ENCODE results near the gene RPL37. TPM values are rescaled to one million over a fixed set of nuclear protein-coding genes. Genes with fewer than 3 reads are reported as not detected.

RPL37 gene
- polyA plus RNA-seq, 1 experiment, result 1,752 TPM

DNA sequence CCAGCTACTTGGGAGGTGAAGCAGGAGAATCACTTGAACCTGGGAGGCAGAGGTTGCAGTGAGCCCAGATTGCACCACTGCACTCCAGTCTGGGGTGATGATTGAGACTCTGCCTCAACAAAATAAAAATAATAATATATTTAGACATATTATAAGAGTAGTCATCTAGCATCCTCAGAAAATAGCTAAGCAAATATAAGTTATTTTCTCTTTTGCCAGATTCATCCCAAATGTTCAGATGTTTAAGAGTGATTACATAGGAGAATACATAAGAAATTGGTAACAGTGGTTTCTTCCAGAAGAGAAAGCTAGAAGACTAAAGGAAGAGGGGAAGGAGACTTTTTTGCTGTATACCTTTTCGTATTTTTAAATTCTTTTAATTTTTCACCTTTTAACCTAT, 56.9 kb downstream of the RPL37 start:
- CTCF ChIA-PET, result no interaction called here
- no peak overlapping the region for H3K4me3 ChIP-seq (ENCODE audit: low read depth, low read length)
- TF ChIP-seq, protein P1, sequence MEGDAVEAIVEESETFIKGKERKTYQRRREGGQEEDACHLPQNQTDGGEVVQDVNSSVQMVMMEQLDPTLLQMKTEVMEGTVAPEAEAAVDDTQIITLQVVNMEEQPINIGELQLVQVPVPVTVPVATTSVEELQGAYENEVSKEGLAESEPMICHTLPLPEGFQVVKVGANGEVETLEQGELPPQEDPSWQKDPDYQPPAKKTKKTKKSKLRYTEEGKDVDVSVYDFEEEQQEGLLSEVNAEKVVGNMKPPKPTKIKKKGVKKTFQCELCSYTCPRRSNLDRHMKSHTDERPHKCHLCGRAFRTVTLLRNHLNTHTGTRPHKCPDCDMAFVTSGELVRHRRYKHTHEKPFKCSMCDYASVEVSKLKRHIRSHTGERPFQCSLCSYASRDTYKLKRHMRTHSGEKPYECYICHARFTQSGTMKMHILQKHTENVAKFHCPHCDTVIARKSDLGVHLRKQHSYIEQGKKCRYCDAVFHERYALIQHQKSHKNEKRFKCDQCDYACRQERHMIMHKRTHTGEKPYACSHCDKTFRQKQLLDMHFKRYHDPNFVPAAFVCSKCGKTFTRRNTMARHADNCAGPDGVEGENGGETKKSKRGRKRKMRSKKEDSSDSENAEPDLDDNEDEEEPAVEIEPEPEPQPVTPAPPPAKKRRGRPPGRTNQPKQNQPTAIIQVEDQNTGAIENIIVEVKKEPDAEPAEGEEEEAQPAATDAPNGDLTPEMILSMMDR (IDR thresholded peaks at IDR 0.05; ENCODE audit: insufficient read depth, low read depth, low read length), result no peak
- no peaks in the 10 kb centered on the region for H3K36me3 ChIP-seq (ENCODE audit: control insufficient read depth, insufficient read depth, low read length)
- POLR2A ChIA-PET, result no interaction called here
- no peaks in the 10 kb centered on the region for H3K27me3 ChIP-seq (ENCODE audit: control insufficient read depth, insufficient read depth, low read length)
- DNase-seq (ENCODE audit: low read depth), result no peak

DNA sequence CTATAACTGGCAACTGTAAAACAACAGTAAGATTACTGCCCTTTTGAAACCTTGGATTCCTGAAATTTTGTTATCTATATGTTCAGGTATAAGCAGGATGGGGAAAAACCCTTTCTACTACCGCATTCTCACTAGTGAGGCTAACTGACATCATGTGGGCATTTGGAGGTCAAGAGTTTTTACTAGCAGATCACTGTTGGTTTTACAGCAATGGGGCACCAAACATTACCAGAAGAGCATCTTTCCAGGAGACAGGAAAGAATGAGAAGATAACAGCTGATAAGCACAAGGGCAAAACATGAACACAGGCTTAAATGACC, 58.4 kb downstream of the RPL37 start:
- Histone ChIP-seq H3K27me3 (ENCODE audit: control insufficient read depth, insufficient read depth, low read length) (no peaks in the 10 kb centered on the region), H3K36me3 (ENCODE audit: control insufficient read depth, insufficient read depth, low read length) (no peaks in the 10 kb centered on the region), H3K4me3 (ENCODE audit: low read depth, low read length) (no peak overlapping the region)
- ChIA-PET POLR2A (no interaction called here), CTCF (no interaction called here)
- DNase-seq (ENCODE audit: low read depth), result no peak
- TF ChIP-seq, protein P1 (IDR thresholded peaks at IDR 0.05; ENCODE audit: insufficient read depth, low read depth, low read length), result no peak

DNA sequence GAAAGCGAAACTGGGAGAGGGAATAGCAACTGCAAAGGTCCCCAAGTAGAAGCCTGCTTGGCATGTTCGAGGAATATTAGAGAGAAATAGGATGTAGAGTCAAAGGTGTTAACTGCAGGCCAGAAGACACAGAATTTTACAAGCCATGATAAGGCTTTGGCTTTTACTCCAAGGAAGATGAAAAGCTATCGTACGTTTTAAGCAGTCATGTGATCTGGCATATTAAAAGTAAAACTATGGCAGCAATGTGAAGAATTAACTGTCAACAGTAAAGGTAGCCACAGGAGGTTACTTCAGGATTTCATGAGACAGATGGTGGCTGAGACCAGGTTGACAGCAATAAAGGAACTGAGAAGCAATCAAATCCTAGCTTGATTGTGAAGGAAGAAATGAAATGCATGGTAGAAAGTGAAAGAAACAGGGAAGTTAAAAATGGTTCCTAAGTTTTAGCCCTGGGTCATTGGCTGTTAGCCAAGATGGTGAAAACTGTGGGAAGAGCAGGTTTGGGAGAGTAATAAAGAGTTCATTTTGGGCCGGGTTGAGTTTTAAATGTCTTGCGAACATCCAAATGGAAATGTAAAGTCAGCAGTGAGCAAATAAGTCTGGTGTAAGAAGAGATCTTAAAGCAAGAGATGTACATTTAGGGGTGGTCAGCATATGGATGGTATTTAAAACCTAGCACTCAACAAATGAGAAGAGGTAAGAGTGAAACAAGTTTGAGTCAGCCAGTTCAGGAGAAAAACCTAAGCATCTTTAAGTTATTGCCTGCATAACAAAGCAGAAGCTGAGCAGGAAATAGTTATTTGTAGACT, 59.0 kb downstream of the RPL37 start:
- Histone ChIP-seq H3K4me3 (ENCODE audit: low read depth, low read length) (no peak overlapping the region), H3K27me3 (ENCODE audit: control insufficient read depth, insufficient read depth, low read length) (no peaks in the 10 kb centered on the region), H3K36me3 (ENCODE audit: control insufficient read depth, insufficient read depth, low read length) (peaks cover 2% of the 10 kb centered on the region)
- TF ChIP-seq, protein P1 (IDR thresholded peaks at IDR 0.05; ENCODE audit: insufficient read depth, low read depth, low read length), result no peak
- POLR2A ChIA-PET, result no interaction called here
- CTCF ChIA-PET, result interaction anchor here (1.2 kb wide), 2 partner anchors 21 to 103 kb away, joined by 3 read pairs; no protein-coding TSS in a partner anchor
- no peak for DNase-seq (ENCODE audit: low read depth)

Small RNAs within 50 kb of the gene (small RNA-seq; reads per million reads assigned to genes)
- gene RF00191 (ENCODE audit: insufficient read length, low read depth, low replicate concordance) (not detected), gene SNORD72 (ENCODE audit: insufficient read length, low read depth, low replicate concordance) (16.6 reads per million, percentile 82 among the genes with 10 or more reads in this experiment)

Other genes starting within 250 kb of the RPL37 start
- 0.28 and 0.44 TPM in 2 replicates for gene PTGER4, start 155.3 kb downstream of the RPL37 start, polyA plus RNA-seq (2011; rRNA removed)
- gene TTC33, start 79.3 kb downstream of the RPL37 start, polyA plus RNA-seq (2011; rRNA removed), result 2.8 and 7.4 TPM in 2 replicates
- gene PRKAA1, start 36.8 kb downstream of the RPL37 start, polyA plus RNA-seq (2011; rRNA removed), result 28.9 and 59.8 TPM in 2 replicates
- 0.63 and 0.77 TPM in 2 replicates for gene CARD6, start 6.1 kb upstream of the RPL37 start, polyA plus RNA-seq (2011; rRNA removed)
- 0.28 and 0.31 TPM in 2 replicates for gene C7, start 74.3 kb upstream of the RPL37 start, polyA plus RNA-seq (2011; rRNA removed)
- not detected in 2 replicates for gene MROH2B, start 236.1 kb upstream of the RPL37 start, polyA plus RNA-seq (2011; rRNA removed)